Thymus (tissue), 11 donors: ENCODE results near the gene PPP1R14B. TPM values are rescaled to one million over a fixed set of nuclear protein-coding genes. Genes with fewer than 3 reads are reported as not detected.

Experiments
- DNase-seq, 9 donors: peaks; one replicate each; pipeline ENCODE4 v3.0.0-alpha.2; 2013; ENCODE audit warnings: low spot score in 9 of 9, low read depth in 6 of 9, missing footprints in 1 of 9
- H3K27ac ChIP-seq, 2 donors: one replicate each; pipeline ENCODE4 v1.5.1; 2013; ENCODE audit warnings: control low read depth in 1 of 2, low read depth in 1 of 2, low read length in 1 of 2, mild to moderate bottlenecking in 1 of 2, moderate library complexity in 1 of 2
- H3K27me3 ChIP-seq, 2 donors: one replicate each; pipeline ENCODE4 v1.5.1; 2013; ENCODE audit warnings: low read length in 1 of 2; ENCODE audit not compliant: control insufficient read depth in 2 of 2, insufficient read depth in 1 of 2
- H3K36me3 ChIP-seq, 2 donors: one replicate each; pipeline ENCODE4 v1.5.1; 2013; ENCODE audit warnings: low read length in 1 of 2, mild to moderate bottlenecking in 1 of 2, moderate library complexity in 1 of 2; ENCODE audit not compliant: control insufficient read depth in 2 of 2, insufficient read depth in 2 of 2
- H3K4me1 ChIP-seq, 2 donors: one replicate each; pipeline ENCODE4 v1.5.1; 2013; ENCODE audit warnings: low read length in 2 of 2; ENCODE audit not compliant: control insufficient read depth in 2 of 2, insufficient read depth in 2 of 2
- H3K4me3 ChIP-seq, 2 donors: one replicate each; pipeline ENCODE4 v1.5.1; 2013; ENCODE audit warnings: low read length in 2 of 2, control low read depth in 1 of 2, mild to moderate bottlenecking in 1 of 2
- H3K9me3 ChIP-seq, 2 donors: one replicate each; pipeline ENCODE4 v1.5.1; 2013; ENCODE audit warnings: low read length in 1 of 2, mild to moderate bottlenecking in 1 of 2; ENCODE audit not compliant: control insufficient read depth in 2 of 2, insufficient read depth in 1 of 2
- WGBS: extraction: QIAGEN DNeasy Blood & Tissue Kit; methylation state at CpG from one replicate; pipeline ENCODE4 v1.1.7; 2013; 5-methylcytosine and 5-hydroxymethylcytosine counted together
- polyA plus RNA-seq: library from polyadenylated mRNA; stranded (reverse); fragments of 200-250 nt; gene quantifications from one replicate; pipeline ENCODE4 v1.2.3, GENCODE V29; 2013
- total RNA-seq: library from RNA; stranded (reverse); fragments of 120-200 nt; gene quantifications from one replicate; pipeline ENCODE4 v1.2.4, GENCODE V29; 2013
- donor health status: healthy.

The PPP1R14B gene
- total and polyA plus RNA-seq, 2 donors, result 105 to 106 TPM

- H3K4me1 ChIP-seq, result peaks cover 9 to 32% of the 10 kb centered on the region in 2 donors
Observed at GRCh38 chr11:64269540-64270220, 22.9 kb upstream of the PPP1R14B start.

GRCh38 chr11:64268893-64269539 is 22.3 kb upstream of the PPP1R14B start:
- peak overlapping the region; percentile 78 to 83 for H3K4me3 ChIP-seq
- 5% methylated on average over 34 of the region's 34 CpGs for WGBS
- peak overlapping the region; percentile 95 to 98 for H3K27ac ChIP-seq
- peaks cover 9 to 32% of the 10 kb centered on the region in 2 donors for H3K4me1 ChIP-seq
- DNase-seq, result peak in 2 of 9 donors; percentile 35 to 43
- no peaks in the 10 kb centered on the region for H3K27me3 ChIP-seq
- H3K36me3 ChIP-seq, result peaks cover 5 to 9% of the 10 kb centered on the region in 2 donors
- peaks cover 0 to 5% of the 10 kb centered on the region in 2 donors for H3K9me3 ChIP-seq

More at GRCh38 chr11:64269540-64270220, 22.9 kb upstream of the PPP1R14B start:
- H3K27ac ChIP-seq, result peak overlapping the region; percentile 95 to 98
- peak overlapping the region; percentile 78 to 83 for H3K4me3 ChIP-seq
- no peaks in the 10 kb centered on the region for H3K27me3 ChIP-seq
- WGBS, result under 1% methylated on average over 58 of the region's 58 CpGs
- H3K9me3 ChIP-seq, result peaks cover 0 to 5% of the 10 kb centered on the region in 2 donors
- peak; percentile 97 to 99 (median 98) for DNase-seq
- H3K36me3 ChIP-seq, result peaks cover 5 to 9% of the 10 kb centered on the region in 2 donors

- WGBS, result 70% methylated on average over 23 of the region's 23 CpGs
- no peak for DNase-seq
- H3K36me3 ChIP-seq, result peaks cover 5 to 9% of the 10 kb centered on the region in 2 donors
- no peaks in the 10 kb centered on the region for H3K27me3 ChIP-seq
- H3K4me1 ChIP-seq, result peaks cover 9 to 32% of the 10 kb centered on the region in 2 donors
- H3K27ac ChIP-seq, result peak overlapping the region; percentile 95 to 98
- peak overlapping the region; percentile 78 to 83 for H3K4me3 ChIP-seq
- H3K9me3 ChIP-seq, result peaks cover 0 to 5% of the 10 kb centered on the region in 2 donors
Observed at GRCh38 chr11:64268025-64268892, 21.5 kb upstream of the PPP1R14B start.

- H3K4me1 ChIP-seq, result peaks cover 9 to 32% of the 10 kb centered on the region in 2 donors
- peaks cover 13 to 17% of the 10 kb centered on the region in 2 donors for H3K36me3 ChIP-seq
- H3K4me3 ChIP-seq, result no peak overlapping the region
- H3K27me3 ChIP-seq, result no peaks in the 10 kb centered on the region
- DNase-seq, result no peak
- 92% methylated on average over 27 of the region's 27 CpGs for WGBS
- H3K9me3 ChIP-seq, result peaks cover 0 to 5% of the 10 kb centered on the region in 2 donors
- H3K27ac ChIP-seq, result no peak overlapping the region
Observed at GRCh38 chr11:64267207-64267945, 20.6 kb upstream of the PPP1R14B start.

GRCh38 chr11:64266339-64266738 is 19.6 kb upstream of the PPP1R14B start:
- Histone ChIP-seq H3K27me3 (no peaks in the 10 kb centered on the region), H3K36me3 (peaks cover 16 to 20% of the 10 kb centered on the region in 2 donors), H3K9me3 (peaks cover 0 to 5% of the 10 kb centered on the region in 2 donors), H3K4me1 (peaks cover 9 to 24% of the 10 kb centered on the region in 2 donors), H3K27ac (no peak overlapping the region), H3K4me3 (no peak overlapping the region)
- 97% methylated on average over 15 of the region's 15 CpGs for WGBS
- DNase-seq, result no peak

- WGBS, result 96% methylated on average over 35 of the region's 35 CpGs
- Histone ChIP-seq H3K9me3 (peaks cover 0 to 5% of the 10 kb centered on the region in 2 donors), H3K36me3 (peaks cover 16 to 23% of the 10 kb centered on the region in 2 donors), H3K4me3 (no peak overlapping the region), H3K4me1 (peaks cover 9 to 21% of the 10 kb centered on the region in 2 donors), H3K27me3 (no peaks in the 10 kb centered on the region), H3K27ac (no peak overlapping the region)
- DNase-seq, result no peak
Observed at GRCh38 chr11:64265176-64266160, 18.7 kb upstream of the PPP1R14B start.

- Histone ChIP-seq H3K9me3 (peaks cover 0 to 1% of the 10 kb centered on the region in 2 donors), H3K4me3 (no peak overlapping the region), H3K27ac (no peak overlapping the region), H3K4me1 (peaks cover 9 to 18% of the 10 kb centered on the region in 2 donors), H3K36me3 (peaks cover 20 to 25% of the 10 kb centered on the region in 2 donors), H3K27me3 (no peaks in the 10 kb centered on the region)
- WGBS, result 98% methylated on average over 10 of the region's 10 CpGs
- DNase-seq, result no peak
Observed at GRCh38 chr11:64264371-64264852, 17.7 kb upstream of the PPP1R14B start.
